PC-3 (cell line): ENCODE measurements around the gene TOM1L2.

Source experiments
- EZH2phosphoT487 ChIP-seq: fragments of 300-600 bp; sonication (generic); IDR thresholded peaks from 2 replicates; pipeline ENCODE4 v1.6.1; 2018; ENCODE audit warnings: mild to moderate bottlenecking, antibody characterized with exemption, low read length, borderline replicate concordance
- TF ChIP-seq, protein P1 (sequence below): fragments of 300-600 bp; sonication (generic); conservative IDR thresholded peaks from 2 replicates; pipeline ENCODE4 v1.5.1; 2017; ENCODE audit warnings: antibody characterized with exemption, low read depth, mild to moderate bottlenecking, low read length

DNA sequence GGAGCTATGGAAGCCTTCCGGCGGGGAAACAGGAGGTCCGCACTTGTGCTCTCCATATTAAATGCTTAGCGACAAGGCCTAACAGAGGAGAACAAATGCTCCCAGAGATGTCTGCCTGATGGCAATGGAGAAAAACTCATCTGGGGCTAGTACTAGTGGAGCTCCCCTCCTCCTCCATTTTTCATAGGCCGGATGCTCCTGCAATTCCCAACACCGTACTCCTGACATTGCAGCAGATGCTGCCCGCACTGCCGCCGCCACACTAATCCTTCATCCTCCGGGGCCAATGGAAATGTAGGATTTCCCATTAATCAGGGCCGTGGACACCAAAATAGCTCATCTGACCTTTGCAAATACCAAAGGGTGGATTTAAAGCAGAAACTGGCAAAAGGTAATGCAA lies 27.5 kb downstream of the TOM1L2 start:
- TF ChIP-seq, protein P1, sequence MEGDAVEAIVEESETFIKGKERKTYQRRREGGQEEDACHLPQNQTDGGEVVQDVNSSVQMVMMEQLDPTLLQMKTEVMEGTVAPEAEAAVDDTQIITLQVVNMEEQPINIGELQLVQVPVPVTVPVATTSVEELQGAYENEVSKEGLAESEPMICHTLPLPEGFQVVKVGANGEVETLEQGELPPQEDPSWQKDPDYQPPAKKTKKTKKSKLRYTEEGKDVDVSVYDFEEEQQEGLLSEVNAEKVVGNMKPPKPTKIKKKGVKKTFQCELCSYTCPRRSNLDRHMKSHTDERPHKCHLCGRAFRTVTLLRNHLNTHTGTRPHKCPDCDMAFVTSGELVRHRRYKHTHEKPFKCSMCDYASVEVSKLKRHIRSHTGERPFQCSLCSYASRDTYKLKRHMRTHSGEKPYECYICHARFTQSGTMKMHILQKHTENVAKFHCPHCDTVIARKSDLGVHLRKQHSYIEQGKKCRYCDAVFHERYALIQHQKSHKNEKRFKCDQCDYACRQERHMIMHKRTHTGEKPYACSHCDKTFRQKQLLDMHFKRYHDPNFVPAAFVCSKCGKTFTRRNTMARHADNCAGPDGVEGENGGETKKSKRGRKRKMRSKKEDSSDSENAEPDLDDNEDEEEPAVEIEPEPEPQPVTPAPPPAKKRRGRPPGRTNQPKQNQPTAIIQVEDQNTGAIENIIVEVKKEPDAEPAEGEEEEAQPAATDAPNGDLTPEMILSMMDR, result no peak
- no peak for TF ChIP-seq EZH2phosphoT487
